SK-N-SH (cell line): Measurements from ENCODE around the gene ADAMTSL5. TPM values are rescaled to one million over a fixed set of nuclear protein-coding genes. Genes with fewer than 3 reads are reported as not detected.

Source experiments
- CTCF ChIA-PET: fragments of 300-600, 350-600 bp; formaldehyde crosslinking; extraction: SDS; loops from one replicate; lab custom pipeline; 2021; lab: Yijun Ruan, JAX
- POLR2A ChIA-PET: fragments of 350-600 bp; sonication (Branson Sonifier 250); formaldehyde crosslinking; extraction: SDS; loops from one replicate; lab custom pipeline; 2020; ENCODE audit warnings: antibody characterized with exemption, inconsistent platforms; lab: Yijun Ruan, JAX
- DNase-seq: peaks from one replicate; pipeline ENCODE4 v3.0.0; 2012
- H2AFZ ChIP-seq: fragments of 200-600 bp; sonication (generic); 2 replicates; pipeline ENCODE4 v1.8.1; 2016; ENCODE audit warnings: antibody characterized with exemption, mild to moderate bottlenecking, low read depth
- H3F3A ChIP-seq: fragments of 200-600 bp; sonication (generic); replicated peaks from 2 replicates; pipeline ENCODE3; 2016; ENCODE audit warnings: antibody characterized with exemption, mild to moderate bottlenecking; ENCODE audit not compliant: insufficient read depth
- H3K27ac ChIP-seq, 2 experiments: fragments of 200-500 bp in 1 of 2; fragments of 200-600 bp in 1 of 2; sonication (Bioruptor generic) in 1 of 2; sonication (generic), shearing (Covaris generic) in 1 of 2; 2 replicates each; pipeline versions ENCODE4 v1.5.1 to v1.6.1; 2014 to 2016; ENCODE audit warnings: low read depth in 2 of 2, inconsistent platforms in 1 of 2, low read length in 1 of 2, mild to moderate bottlenecking in 1 of 2, mixed read lengths in 1 of 2
- H3K27me3 ChIP-seq: fragments of 200-600 bp; sonication (generic), shearing (Covaris generic); 2 replicates; pipeline ENCODE4 v1.6.1; 2016; ENCODE audit warnings: mixed run types; ENCODE audit not compliant: insufficient read depth
- H3K36me3 ChIP-seq, 2 experiments: fragments of 200-500 bp in 1 of 2; fragments of 200-600 bp in 1 of 2; sonication (Bioruptor generic) in 1 of 2; sonication (generic) in 1 of 2; replicated peaks in 1 of 2; 2 replicates each; pipeline versions ENCODE3 to v1.5.1; 2014 to 2016; ENCODE audit warnings: low read length in 1 of 2, mild to moderate bottlenecking in 1 of 2; ENCODE audit not compliant: insufficient read depth in 2 of 2, control insufficient read depth in 1 of 2
- H3K4me1 ChIP-seq, 2 experiments: fragments of 200-500 bp in 1 of 2; fragments of 200-600 bp in 1 of 2; sonication (Bioruptor generic) in 1 of 2; sonication (generic), shearing (Covaris generic) in 1 of 2; 2 replicates each; pipeline versions ENCODE4 v1.5.1 to v1.6.1; 2014 to 2016; ENCODE audit warnings: low read depth in 1 of 2, low read length in 1 of 2, mixed run types in 1 of 2; ENCODE audit not compliant: insufficient read depth in 2 of 2, control insufficient read depth in 1 of 2
- H3K4me2 ChIP-seq: fragments of 200-600 bp; sonication (generic), shearing (Covaris generic); 2 replicates; pipeline ENCODE4 v1.6.1; 2017; ENCODE audit warnings: mixed run types
- H3K4me3 ChIP-seq, 2 experiments: fragments of 200-500 bp in 1 of 2; fragments of 200-600 bp in 1 of 2; sonication (Bioruptor generic) in 1 of 2; sonication (generic), shearing (Covaris generic) in 1 of 2; 2 replicates each; pipeline versions ENCODE4 v1.5.1 to v1.8.1; 2014 to 2016; ENCODE audit warnings: low read depth in 2 of 2, inconsistent platforms in 1 of 2, low read length in 1 of 2, mild to moderate bottlenecking in 1 of 2, mixed read lengths in 1 of 2, moderate library complexity in 1 of 2
- H3K79me2 ChIP-seq: fragments of 200-600 bp; sonication (generic); 2 replicates; pipeline ENCODE4 v1.8.1; 2017; ENCODE audit warnings: mild to moderate bottlenecking; ENCODE audit not compliant: insufficient read depth
- H3K9ac ChIP-seq: fragments of 200-600 bp; sonication (generic); 2 replicates; pipeline ENCODE4 v1.6.1; 2017; ENCODE audit warnings: mixed run types
- H3K9me2 ChIP-seq: fragments of 200-600 bp; sonication (generic); 2 replicates; pipeline ENCODE4 v1.6.1; 2017; ENCODE audit warnings: mixed run types
- H3K9me3 ChIP-seq: fragments of 200-600 bp; sonication (generic); 2 replicates; pipeline ENCODE4 v1.6.1; 2017; ENCODE audit warnings: mixed run types, mild to moderate bottlenecking, moderate library complexity
- H4K20me1 ChIP-seq: fragments of 200-600 bp; sonication (generic); 2 replicates; pipeline ENCODE4 v1.6.1; 2017; ENCODE audit warnings: mild to moderate bottlenecking, mixed run types; ENCODE audit not compliant: insufficient read depth
- CTCF ChIP-seq: fragments of 200-600 bp; sonication (generic); IDR thresholded peaks from 2 replicates; pipeline ENCODE4 v1.6.1; 2017; ENCODE audit warnings: antibody characterized with exemption, mild to moderate bottlenecking, moderate library complexity
- EZH2phosphoT487 ChIP-seq: fragments of 200-600 bp; sonication (generic); IDR thresholded peaks from 2 replicates; pipeline ENCODE4 v1.6.1; 2017; ENCODE audit warnings: low read depth, mixed run types, mild to moderate bottlenecking, antibody characterized with exemption, moderate library complexity, borderline replicate concordance
- FOXJ3 ChIP-seq: sonication (generic); formaldehyde crosslinking; IDR thresholded peaks from 2 replicates; pipeline ENCODE4 v1.5.1; 2020; ENCODE audit warnings: mild to moderate bottlenecking, missing genetic modification reagents
- GATA2 ChIP-seq: sonication (generic); formaldehyde crosslinking; IDR thresholded peaks from 2 replicates; pipeline ENCODE4 v1.5.0; 2020; ENCODE audit warnings: mild to moderate bottlenecking, missing genetic modification reagents
- JUND ChIP-seq: IDR thresholded peaks from 2 replicates; pipeline ENCODE4 v1.4.0; 2012
- NFIC ChIP-seq: IDR thresholded peaks from 2 replicates; pipeline ENCODE4 v1.4.0; 2012; ENCODE audit warnings: borderline replicate concordance
- NRF1 ChIP-seq: IDR thresholded peaks from 2 replicates; pipeline ENCODE4 v1.6.1; 2012; ENCODE audit warnings: low read depth, mild to moderate bottlenecking, low read length
- PBX3 ChIP-seq: IDR thresholded peaks from 2 replicates; pipeline ENCODE4; 2012
- POLR2AphosphoS5 ChIP-seq: IDR thresholded peaks from 2 replicates; pipeline ENCODE4 v1.6.1; 2012; ENCODE audit warnings: low read depth, low read length
- RXRA ChIP-seq: IDR thresholded peaks from 2 replicates; pipeline ENCODE4 v1.4.0; 2012; ENCODE audit warnings: low read depth, mild to moderate bottlenecking, borderline replicate concordance
- SMC3 ChIP-seq: IDR thresholded peaks from 2 replicates; pipeline ENCODE4 v1.6.1; 2012; ENCODE audit warnings: low read depth, low read length, improper control_type of control experiment
- TCF12 ChIP-seq: IDR thresholded peaks from 2 replicates; pipeline ENCODE4 v1.4.0; 2012
- USF1 ChIP-seq: IDR thresholded peaks from 2 replicates; pipeline ENCODE4 v1.4.0; 2012; ENCODE audit warnings: low read depth, borderline replicate concordance
- USF2 ChIP-seq: fragments of 150-350 bp; IDR thresholded peaks from 2 replicates; pipeline ENCODE4 v1.6.1; 2017; ENCODE audit warnings: antibody characterized with exemption, low read length, low read depth, borderline replicate concordance
- YY1 ChIP-seq: IDR thresholded peaks from 2 replicates; pipeline ENCODE4 v1.4.0; 2012; ENCODE audit warnings: low read depth, mild to moderate bottlenecking
- WGBS: methylation state at CpG from one replicate; pipeline ENCODE4 v1.1.6; 2017; ENCODE audit warnings: low lambda C conversion rate; 5-methylcytosine and 5-hydroxymethylcytosine counted together
- polyA plus RNA-seq, 3 experiments: library from polyadenylated mRNA; depleted of rRNA; stranded (reverse); fragments of >200 nt; gene quantifications; 2 replicates each; pipeline ENCODE4 v1.2.3, GENCODE V29; 2012

The ADAMTSL5 gene
- polyA plus RNA-seq, 1 of the 3 experiments (the other 2 are of a cell fraction) = 5.7 TPM

- peaks cover 60% of the 10 kb centered on the region for H3K27me3 ChIP-seq
- H3K4me3 ChIP-seq = no peak overlapping the region
- H3K36me3 ChIP-seq = no peaks in the 10 kb centered on the region
- no peak overlapping the region for H2AFZ ChIP-seq
- no peaks in the 10 kb centered on the region for H3K79me2 ChIP-seq
- no peak overlapping the region for H3K27ac ChIP-seq
- no peak for TF ChIP-seq GATA2 (CRISPR knock-in tag)
- no peak for TF ChIP-seq JUND
- no peak for TF ChIP-seq EZH2phosphoT487
- no peak for TF ChIP-seq FOXJ3 (CRISPR knock-in tag)
- TF ChIP-seq USF2 = no peak
- no peak for TF ChIP-seq PBX3
- no peak for TF ChIP-seq RXRA
- TF ChIP-seq CTCF = no peak
- TF ChIP-seq POLR2AphosphoS5 = no peak
- TF ChIP-seq NRF1 = no peak
- no peak for TF ChIP-seq NFIC
- no peak for TF ChIP-seq SMC3
- no peak for TF ChIP-seq USF1
- TF ChIP-seq YY1 = no peak
- no peak for TF ChIP-seq TCF12
- no peaks in the 10 kb centered on the region for H3K9me2 ChIP-seq
- peaks cover 6% of the 10 kb centered on the region for H3F3A ChIP-seq
- DNase-seq = no peak
- no peaks in the 10 kb centered on the region for H3K4me1 ChIP-seq
- CTCF ChIA-PET = interaction anchor here (0.6 to 1.7 kb wide), 4 partner anchors 22 to 238 kb away, joined by 3 to 8 read pairs (median 3); partner anchors contain the start of gene REEP6
- H3K9ac ChIP-seq = no peak overlapping the region
- 17% methylated on average over 27 of the region's 49 CpGs for WGBS
- H4K20me1 ChIP-seq = no peaks in the 10 kb centered on the region
- POLR2A ChIA-PET = no interaction called here
- no peak overlapping the region for H3K4me2 ChIP-seq
- H3K9me3 ChIP-seq = no peaks in the 10 kb centered on the region
Observed at GRCh38 chr19:1524287-1524971, 11.6 kb upstream of the ADAMTSL5 start.
